Mononuclear cell (primary cell): ENCODE data around the gene GOLGA8B. TPM values are rescaled to one million over a fixed set of nuclear protein-coding genes. Genes with fewer than 3 reads are reported as not detected.
"Not testable (repeated sequence)": the region's sequence is repeated elsewhere in the genome, so short reads cannot be mapped to it uniquely, and the experiment has no call there.

ENCODE experiments used
- H3K27me3 ChIP-seq: 2 replicates; pipeline ENCODE4 v1.6.0; 2011; ENCODE audit warnings: low read length, control low read depth; ENCODE audit not compliant: insufficient read depth
- H3K4me1 ChIP-seq: 2 replicates; pipeline ENCODE4 v1.5.1; 2011; ENCODE audit warnings: mild to moderate bottlenecking, low read length, control low read depth; ENCODE audit not compliant: insufficient read depth
- H3K4me3 ChIP-seq: 2 replicates; pipeline ENCODE4 v1.5.1; 2011; ENCODE audit warnings: mild to moderate bottlenecking, low read length, moderate library complexity
- H3K9me3 ChIP-seq: 2 replicates; pipeline ENCODE4 v1.5.1; 2011; ENCODE audit warnings: low read depth, mild to moderate bottlenecking, control low read depth, low read length
- total RNA-seq: library from RNA; depleted of rRNA; stranded (reverse); fragments of >200 nt; gene quantifications from one replicate; pipeline ENCODE4 v1.2.3, GENCODE V29; 2012

Gene GOLGA8B
- total RNA-seq, 1 donor, result 186 TPM

DNA sequence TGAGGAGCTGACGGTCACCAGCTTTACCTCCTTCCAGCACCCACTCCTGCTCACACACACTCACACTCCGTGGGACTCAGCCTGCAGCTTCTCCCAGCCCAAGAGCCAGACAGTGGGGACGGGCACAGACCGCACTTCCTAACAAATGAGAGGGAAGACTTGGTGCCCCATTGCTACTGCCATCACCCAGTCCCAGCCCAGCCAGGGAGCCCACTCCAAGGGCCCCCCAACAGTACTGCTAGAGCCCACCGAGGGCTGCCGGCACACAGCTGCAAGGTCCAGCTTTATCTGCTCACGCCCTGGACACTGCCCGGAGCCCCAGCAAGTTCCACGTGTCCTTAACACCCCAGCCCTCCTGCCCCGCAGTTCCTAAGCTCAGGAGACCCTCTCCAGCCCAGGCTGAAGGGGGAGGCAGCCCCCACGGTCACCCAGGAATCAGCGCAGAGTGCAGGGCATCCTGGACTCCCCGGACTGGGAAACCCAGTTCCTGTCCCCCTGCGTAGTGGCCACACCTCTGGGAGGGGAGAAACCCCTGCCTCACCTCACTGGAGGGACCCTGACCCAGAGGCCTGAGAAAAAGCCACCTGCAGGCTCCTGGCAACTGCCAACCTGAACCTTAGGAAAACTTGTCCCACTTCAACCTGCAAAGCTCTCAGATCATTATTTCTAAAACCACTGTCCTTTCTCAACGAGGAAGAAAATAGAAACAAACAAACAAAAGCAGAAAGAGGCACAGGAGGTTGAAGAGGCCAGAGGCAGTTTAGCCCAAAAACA, 1.6 kb downstream of the GOLGA8B start:
- Histone ChIP-seq H3K4me1 (peaks cover 19% of the 10 kb centered on the region), H3K4me3 (peak overlapping the region; percentile 59), H3K27me3 (peaks cover 13% of the 10 kb centered on the region)
- H3K9me3 ChIP-seq, result not testable (repeated sequence)

DNA sequence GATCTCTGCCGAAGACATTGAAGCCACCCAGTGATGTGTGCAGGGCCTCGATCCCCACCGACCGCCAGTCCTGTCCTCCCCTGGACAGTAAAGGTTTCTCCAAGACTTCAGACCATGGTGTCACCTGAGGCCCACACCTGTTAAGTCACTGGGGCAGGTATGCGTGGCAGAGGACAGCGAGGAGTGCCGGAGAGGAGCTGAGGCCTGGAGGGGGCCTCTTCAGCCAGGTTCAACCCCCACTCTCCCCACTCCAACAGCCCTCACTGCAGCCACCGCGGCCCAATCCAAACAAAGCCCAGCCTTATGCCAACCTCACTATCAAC, 2.4 kb downstream of the GOLGA8B start:
- no peak overlapping the region for H3K4me3 ChIP-seq
- H3K27me3 ChIP-seq, result peaks cover 13% of the 10 kb centered on the region
- peaks cover 19% of the 10 kb centered on the region for H3K4me1 ChIP-seq
- H3K9me3 ChIP-seq, result no peaks in the 10 kb centered on the region

GRCh38 chr15:34580251-34581042, 3.0 kb downstream of the GOLGA8B start:
- H3K4me3 ChIP-seq, H3K9me3 ChIP-seq: not testable (repeated sequence)
- Histone ChIP-seq H3K27me3 (peaks cover 13% of the 10 kb centered on the region), H3K4me1 (peaks cover 19% of the 10 kb centered on the region)

DNA sequence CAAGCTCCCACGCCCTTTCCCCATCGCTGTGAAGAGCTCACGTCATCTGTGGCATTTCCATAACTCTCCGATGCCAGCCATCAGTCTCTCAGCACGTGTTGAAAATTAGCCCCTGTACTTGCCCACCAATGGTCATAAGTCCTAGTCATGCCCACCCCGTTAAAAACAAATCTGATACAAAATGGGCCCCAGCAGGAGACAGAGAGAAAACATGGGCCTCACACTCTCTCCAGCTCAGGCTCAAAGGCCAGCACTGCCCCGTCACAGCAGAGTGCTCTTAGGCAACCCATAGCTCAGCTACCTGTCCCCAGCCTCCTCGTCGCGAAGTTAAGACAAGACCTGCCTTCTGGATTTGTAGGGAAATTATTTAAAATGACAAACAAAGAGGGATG, 5.2 kb downstream of the GOLGA8B start:
- Histone ChIP-seq H3K4me3 (no peak overlapping the region), H3K27me3 (no peaks in the 10 kb centered on the region), H3K4me1 (peaks cover 12% of the 10 kb centered on the region), H3K9me3 (no peaks in the 10 kb centered on the region)

GRCh38 chr15:34577658-34578282, 5.7 kb downstream of the GOLGA8B start:
- not testable (repeated sequence) for H3K4me3 ChIP-seq, H3K27me3 ChIP-seq, H3K9me3 ChIP-seq
- peaks cover 12% of the 10 kb centered on the region for H3K4me1 ChIP-seq

- not testable (repeated sequence) for H3K4me3 ChIP-seq, H3K4me1 ChIP-seq, H3K9me3 ChIP-seq, H3K27me3 ChIP-seq
Observed at GRCh38 chr15:34575035-34575434, 8.4 kb downstream of the GOLGA8B start.

GRCh38 chr15:34572921-34573320, 10.5 kb downstream of the GOLGA8B start:
- not testable (repeated sequence) for H3K4me3 ChIP-seq, H3K4me1 ChIP-seq, H3K9me3 ChIP-seq, H3K27me3 ChIP-seq

GRCh38 chr15:34572019-34572641, 11.3 kb downstream of the GOLGA8B start:
- H3K4me3 ChIP-seq, H3K4me1 ChIP-seq, H3K27me3 ChIP-seq, H3K9me3 ChIP-seq: not testable (repeated sequence)

DNA sequence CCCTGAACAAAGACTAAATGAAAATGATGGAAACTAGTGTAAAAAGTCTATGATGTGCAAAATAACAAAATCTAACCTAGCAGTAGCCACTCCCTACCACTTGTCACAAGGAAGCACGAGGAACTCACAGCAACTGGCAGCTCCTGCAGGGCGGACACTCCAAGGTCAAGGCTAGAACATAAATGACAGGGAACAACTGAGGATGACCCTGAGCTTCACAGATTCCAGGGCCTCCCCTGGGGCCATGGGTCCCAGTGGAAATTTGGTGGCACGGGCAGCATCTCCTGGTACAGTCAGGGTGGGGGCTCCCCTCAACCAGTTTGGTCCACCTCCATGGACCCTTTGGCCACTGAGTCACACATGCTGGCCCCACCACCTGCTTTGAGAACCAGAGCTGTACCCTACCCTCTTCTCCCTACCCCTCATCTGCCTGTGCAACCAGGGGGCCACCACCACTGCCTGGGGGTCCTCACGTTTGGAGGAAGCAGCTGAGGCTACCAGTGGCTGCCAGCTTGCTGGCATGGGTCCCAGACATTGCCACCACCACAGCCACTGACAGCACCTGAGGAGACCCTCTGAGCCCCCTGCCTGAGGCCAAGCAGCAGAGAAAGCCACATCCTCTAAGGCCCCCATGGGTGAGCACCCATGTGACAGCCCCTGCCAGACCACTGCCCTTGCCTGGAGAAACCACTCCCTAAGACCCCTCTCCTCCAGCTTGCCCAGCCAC, 13.6 kb downstream of the GOLGA8B start:
- not testable (repeated sequence) for H3K4me3 ChIP-seq, H3K9me3 ChIP-seq, H3K27me3 ChIP-seq, H3K4me1 ChIP-seq

- not testable (repeated sequence) for H3K27me3 ChIP-seq, H3K4me1 ChIP-seq, H3K4me3 ChIP-seq, H3K9me3 ChIP-seq
Observed at GRCh38 chr15:34567174-34567573, 16.3 kb downstream of the GOLGA8B start.

- not testable (repeated sequence) for H3K4me3 ChIP-seq, H3K4me1 ChIP-seq, H3K27me3 ChIP-seq, H3K9me3 ChIP-seq
Observed at GRCh38 chr15:34564711-34565110, 18.7 kb downstream of the GOLGA8B start.

DNA sequence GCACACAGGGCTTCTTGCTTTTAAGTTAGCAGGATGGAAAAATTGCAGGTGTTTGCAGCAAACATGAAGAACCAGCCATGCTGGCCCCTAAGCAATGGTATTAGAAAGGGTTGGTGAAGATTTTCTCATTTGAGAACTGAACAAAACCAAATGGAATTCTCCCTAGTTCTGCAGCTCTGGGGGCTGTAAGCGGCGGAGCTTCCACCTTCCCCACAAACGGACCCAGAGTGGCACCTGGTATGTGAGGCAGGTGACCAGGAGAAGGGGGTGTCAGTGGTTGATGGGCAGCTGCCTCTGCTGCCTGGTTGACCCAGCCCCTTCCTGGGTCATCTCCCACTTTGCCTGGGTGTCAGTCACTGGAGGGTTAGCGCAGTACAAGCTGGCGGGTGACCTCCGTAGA, 22.6 kb downstream of the GOLGA8B start:
- not testable (repeated sequence) for H3K4me1 ChIP-seq, H3K4me3 ChIP-seq, H3K27me3 ChIP-seq, H3K9me3 ChIP-seq

- not testable (repeated sequence) for H3K4me3 ChIP-seq, H3K4me1 ChIP-seq, H3K9me3 ChIP-seq, H3K27me3 ChIP-seq
Observed at GRCh38 chr15:34559764-34560163, 23.7 kb downstream of the GOLGA8B start.

- not testable (repeated sequence) for H3K9me3 ChIP-seq, H3K4me1 ChIP-seq
Observed at GRCh38 chr15:34555162-34555561, 28.3 kb downstream of the GOLGA8B start.

DNA sequence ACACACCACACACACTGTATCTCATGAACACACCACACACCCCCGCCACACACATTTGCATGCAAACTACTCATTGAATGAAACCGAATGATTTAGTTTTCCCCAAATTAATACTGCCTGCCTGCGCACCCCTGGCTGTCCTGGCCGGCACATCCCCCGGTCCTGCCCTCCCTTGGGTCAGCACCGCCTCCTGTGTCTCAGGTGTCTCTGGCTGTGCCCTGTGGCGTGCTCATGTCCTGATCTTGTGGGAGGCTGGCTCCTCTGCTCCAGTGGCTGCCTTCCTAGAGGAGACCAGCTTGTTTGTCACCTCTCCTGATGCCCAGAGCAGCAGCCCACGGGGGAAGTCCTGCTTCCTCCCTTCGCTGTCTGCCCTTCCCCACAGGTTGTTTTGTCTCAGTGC, 28.7 kb downstream of the GOLGA8B start:
- H3K4me3 ChIP-seq, H3K27me3 ChIP-seq, H3K4me1 ChIP-seq, H3K9me3 ChIP-seq: not testable (repeated sequence)

More at GRCh38 chr15:34555162-34555561, 28.3 kb downstream of the GOLGA8B start:
- not testable (repeated sequence) for H3K27me3 ChIP-seq, H3K4me3 ChIP-seq
